Stimulated activated CD8-positive, alpha-beta memory T cell treated with anti-CD3 and anti-CD28 coated beads, Interleukin-7, amount 100 ng/mL, for 48 hours (primary cell): ENCODE measurements around the gene CHD5.

Experiments
- DNase-seq, 2 donors: peaks; one replicate each; pipeline ENCODE4 v3.0.0-alpha.2; 2020; ENCODE audit warnings: low read depth in 1 of 2; ENCODE audit errors: extremely low read depth in 1 of 2

Gene CHD5

DNA sequence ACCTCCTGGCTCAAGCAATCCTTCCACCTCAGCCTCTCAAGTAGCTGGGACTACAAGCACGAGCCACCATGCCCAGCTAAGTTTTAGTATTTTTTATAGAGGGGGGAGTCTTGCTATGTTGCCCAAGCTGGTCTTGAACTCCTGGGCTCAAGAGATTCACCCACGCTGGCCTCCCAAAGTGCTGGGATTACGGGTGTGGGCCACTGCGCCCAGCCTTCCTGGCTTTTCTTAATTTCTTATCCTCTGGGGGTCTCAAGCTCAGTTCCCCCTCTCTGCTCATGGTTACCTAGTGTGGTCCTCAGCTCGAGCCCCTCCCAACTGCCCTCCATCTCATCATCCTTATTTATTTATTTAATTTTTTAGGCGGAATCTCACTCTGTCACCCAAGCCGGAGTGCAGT is 22.1 kb upstream of the CHD5 start:
- no peak for DNase-seq

DNA sequence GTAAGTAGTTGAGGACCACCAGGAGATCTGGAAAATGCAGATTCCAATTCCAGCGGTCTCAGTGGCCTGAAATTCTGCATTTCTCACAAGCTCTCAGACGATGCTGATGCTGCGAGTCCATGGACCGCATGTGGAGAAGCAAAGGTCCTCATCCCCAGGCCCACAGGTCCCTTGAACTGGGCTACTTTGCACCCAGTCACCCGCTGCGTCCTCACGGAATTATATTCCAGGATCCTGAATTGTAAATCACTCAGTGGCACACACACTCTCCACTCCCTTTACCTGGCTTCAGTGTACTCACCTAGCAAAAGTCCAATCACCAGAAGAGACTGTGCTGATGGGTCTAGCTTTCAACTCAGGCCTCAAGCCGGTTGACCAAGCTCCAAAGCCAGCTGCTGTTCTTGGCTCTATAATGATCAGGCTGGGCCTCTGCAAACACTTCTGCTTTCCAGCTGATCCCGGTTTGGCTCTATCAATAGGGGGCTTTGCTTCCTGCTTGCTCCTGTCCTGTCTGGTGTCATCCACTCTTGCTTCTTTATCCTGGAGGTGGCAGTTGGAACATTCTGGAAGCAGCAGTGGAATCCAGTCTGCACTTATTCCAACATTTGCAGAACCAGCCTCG is 20.2 kb upstream of the CHD5 start:
- DNase-seq = no peak

DNA sequence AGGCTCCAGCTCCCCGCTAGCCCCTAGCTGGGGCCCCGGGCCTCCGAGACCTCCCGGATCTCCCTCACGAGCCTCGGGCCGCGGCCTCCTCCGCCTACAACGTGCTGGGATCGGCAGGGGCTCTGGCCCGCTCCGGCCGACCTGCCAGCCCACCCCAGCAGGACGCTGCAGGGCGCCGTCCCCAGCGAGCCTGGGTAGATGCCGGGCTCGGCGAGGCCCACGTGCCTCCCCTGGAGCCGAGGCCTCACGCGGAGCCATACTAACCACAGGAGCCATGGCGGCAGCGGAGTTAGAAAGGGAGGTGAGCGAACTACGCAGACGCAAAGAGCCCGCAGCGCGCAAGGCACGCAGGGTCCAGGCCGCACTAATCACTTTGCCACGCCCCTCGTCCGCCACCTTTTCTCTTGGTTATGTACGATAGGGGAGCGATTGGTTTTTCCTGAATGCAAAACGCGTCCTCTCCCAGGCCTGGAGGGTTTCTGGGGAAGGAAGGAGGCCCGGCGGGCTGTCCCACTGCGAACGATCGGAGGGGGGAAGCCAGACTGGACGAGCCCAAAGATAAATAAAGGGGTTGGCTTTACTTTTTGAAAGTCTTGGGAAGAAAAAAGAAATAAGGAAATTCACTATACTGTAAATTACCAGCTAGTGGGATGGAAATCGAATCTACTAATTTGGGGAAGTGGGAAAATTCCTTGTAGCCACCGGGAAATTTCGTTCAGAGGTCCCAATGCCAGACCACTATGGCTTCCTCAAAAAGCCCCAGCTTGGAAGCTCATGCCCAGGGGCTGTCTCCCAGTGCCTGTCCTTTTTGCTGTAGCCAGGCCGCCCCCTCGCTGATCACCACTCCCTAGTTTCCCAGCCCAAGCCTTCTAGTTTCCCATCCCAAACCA is 19.4 kb upstream of the CHD5 start, which contains the start of gene RPL22:
Gene RPL22, minus strand, starts transcription at position 298 of the 890 bp plus-strand sequence. Its CDS starts 22 bp downstream, at position 276.
- DNase-seq = peak; percentile 90 to 99

DNA sequence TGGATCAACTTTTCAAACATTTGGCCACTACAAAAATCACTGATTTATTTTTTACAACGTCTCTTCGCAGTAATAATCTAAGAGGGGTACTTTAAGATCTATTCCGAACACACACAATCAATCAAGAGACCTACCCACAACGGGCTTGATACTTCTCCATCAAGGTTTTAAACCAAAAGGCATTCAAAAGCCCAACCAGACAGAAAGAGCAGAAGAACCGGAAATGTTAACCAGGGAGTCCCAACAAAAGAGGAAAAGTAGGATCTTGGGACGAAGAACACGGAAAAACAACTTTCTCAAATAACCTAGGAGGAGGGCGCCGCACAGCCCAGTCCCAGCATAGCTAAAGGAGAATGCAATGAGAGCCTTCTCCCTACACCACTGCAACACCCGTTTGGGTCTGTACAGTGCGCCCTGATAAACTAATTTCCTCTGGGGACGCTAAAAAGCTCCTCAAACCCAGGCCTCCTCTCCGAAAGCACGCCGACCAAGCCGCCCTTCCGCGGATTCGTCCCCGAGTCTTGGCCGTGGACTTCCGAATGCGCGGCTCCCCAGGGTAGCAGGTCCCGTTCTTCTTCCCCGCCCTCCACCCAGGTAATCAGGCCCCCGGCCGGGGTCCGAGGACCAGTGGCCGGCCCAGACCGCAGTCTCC is 18.7 kb upstream of the CHD5 start:
- no peak for DNase-seq

DNA sequence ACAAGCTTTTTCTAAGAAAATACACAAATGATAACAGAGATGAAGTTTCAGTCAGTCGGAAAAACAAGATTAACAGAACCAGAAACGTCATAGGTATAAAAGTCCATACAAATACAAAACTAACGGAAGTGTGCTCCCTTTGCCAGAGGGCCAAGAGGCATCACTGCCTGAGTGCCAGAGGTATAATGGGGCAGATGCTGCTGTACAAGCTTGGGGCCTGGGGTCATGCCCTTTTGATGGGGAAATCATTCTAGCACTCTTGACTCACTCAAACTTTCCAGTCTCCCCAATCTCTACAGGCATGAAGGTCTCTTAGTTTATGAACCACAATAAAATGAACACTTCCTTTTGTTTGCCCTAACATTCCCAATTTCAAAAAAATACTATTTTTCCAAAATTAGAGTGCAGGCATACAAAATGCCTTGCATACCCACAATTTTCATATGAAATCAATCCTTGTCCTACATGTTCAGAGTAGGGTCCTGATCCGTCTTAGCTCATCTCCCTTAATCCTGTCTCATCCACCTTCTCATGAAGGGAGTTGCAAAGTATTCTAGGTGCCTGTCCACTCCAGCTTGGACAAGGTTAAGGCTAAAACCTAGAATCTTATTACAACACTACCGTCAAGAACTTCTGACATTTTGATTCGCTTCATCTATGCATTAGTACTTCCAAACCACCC is 17.8 kb upstream of the CHD5 start:
- no peak for DNase-seq

DNA sequence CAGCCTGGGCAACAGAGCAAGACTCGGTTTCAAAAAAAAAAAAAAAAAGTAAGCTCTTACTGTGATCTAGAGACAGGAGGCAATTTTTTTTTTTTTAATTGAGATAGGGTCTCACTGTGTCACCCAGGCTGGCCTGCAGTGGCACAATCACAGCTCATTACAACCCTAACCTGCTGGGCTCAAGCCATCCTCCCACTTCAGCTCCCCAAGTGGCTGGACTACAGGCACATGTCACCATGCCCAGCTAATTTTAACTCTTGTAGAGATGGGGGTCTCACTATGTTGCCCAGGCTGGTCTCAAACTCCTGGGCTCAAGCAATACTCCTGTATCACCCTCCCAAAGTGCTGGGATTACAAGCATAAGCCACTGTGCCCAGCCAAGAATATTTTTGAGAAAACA is 11.8 kb upstream of the CHD5 start:
- DNase-seq = no peak

DNA sequence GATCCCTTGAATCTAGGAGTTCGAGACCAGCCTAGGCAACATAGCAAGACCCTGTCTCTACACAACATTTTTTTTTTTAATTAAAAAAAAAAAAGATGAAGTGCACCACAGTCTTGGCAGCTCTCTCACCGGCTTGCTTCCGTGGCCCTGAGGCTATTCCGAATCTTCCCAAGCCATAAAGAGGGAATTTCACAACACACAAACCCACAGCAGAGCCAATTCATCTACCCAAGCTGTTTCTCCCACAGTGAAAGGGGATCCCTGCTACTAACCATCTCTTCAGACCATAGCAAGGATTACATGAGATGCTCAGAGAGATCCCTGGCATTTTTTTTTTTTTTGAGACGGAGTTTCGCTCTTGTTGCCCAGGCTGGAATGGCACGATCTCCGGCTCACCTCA is 8.3 kb upstream of the CHD5 start:
- no peak for DNase-seq

DNA sequence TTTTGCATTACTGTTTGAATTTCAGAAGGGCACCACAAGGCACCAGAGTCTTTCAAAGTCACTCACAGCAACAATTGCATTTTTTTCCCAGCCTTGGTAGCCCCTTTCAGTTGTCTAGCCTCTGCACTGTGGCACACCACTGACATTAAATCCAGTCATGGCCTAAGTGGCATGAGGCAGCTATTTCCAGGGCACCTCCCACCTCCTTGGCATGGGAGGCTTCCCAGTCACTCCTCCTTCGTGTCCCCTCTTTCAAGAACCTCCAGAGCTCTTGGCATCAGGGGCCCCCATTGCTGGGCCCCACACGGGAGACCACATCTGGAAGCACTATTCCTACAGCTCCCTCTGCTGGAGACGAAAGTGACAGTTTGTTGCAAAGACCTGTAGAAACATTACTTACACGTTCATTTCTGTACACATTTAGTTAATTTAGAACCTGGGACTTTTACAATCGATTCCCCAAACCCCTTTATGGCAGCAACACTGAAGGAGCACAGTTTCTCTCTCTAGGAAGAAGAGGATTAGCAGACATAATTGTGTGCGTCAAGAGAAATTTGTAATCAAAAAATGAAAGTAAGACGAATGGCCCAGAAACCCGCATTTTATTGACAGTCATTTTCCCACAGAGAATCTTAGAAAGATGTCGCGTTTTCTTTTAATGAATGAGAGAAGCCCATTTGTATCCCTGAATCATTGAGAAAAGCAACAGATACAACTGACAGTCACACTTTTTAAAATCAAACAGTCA is 5.7 kb upstream of the CHD5 start:
- no peak for DNase-seq

DNA sequence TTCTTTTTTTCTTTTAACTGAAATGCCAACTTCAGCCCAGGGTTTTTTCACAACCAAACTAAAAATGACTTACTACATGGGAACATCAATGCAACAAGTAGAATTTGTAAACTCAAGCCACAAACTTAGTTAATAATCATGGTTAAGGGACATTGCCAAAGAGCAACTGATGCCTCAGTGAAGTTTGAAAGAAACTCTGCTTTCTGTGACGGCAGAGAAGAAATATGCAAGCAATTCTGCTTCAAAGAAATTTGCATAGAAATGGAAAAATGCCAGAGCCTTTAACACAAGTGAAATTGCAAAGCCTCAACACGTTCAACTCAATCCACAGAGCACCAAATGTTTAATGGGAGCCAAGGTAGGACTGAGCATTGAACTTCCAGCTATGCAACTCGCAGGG is 5.0 kb upstream of the CHD5 start:
- no peak for DNase-seq

DNA sequence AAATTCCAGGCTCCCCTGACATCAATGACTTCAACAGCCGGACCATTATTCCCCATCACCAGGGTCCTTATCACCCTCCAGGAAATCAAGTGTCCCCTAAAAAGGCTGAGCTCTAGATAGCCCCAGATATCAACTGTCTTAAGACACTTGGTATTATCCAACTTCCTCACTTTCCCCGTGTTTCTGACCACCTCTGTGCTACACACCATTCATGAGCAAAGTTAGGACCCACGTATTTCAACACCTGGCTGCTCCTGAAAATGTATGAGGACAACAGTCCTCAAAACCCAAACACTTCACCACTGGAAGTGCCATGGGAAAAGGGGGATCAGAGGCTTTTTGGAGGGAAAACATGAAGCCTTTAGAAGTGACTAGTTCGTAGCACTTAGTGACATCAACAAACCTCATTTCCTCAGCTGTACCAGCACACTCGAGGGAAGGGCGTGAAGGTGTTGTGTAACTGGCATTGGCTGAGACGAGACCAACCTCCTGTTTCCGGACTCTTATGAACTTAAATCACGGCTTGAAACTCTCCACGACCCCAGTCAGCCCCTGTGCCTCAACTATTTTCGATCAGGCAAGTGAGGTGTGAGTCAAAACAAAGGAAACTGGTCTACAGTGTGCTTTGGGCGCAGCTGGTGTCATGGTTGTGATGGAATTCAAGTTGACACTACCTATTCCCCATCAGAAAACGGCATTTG is 4.1 kb upstream of the CHD5 start:
- DNase-seq = no peak

DNA sequence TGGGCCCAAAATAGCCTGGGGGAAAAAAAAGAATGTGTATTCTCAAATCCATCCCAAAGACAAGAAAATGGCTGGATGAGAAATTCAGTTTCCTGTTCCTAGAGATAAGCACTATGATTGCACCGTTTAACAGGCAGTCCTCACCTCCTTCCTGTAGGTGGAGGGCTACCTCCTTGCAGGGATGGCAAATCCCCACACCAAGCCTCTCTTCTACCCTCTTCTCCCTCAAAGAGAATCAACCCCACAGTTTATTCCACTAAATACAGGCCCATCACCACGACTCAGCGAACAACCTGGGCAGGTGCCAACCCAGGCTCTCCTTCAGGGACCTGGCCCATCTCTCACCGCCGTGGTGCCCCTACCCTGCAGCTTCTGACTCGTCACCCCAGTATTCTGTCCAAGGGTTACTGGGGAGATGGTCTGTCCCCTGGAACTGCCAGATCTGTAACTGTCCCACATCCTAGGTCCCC is 3.4 kb upstream of the CHD5 start:
- DNase-seq = no peak

DNA sequence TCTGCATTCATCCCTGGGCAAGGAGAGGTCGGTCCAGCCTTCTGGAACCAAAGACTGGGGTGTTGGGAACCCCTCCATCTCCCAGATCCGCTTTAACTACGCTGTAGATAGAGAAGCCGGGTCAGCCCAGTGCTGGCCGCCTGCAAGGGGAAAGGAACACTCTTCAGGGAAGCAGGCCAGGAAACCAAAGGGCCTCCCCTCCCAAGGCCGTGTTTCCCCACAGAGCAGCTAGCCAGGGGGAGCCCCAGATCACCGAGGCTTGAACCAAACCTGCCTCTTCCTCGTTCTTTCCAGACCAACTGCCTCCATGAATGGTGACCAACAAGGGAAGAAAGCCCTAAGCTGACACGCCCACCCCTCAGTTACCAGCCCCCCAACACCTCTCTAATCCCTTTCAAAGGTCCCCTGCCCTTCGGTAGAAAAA is 1.2 kb upstream of the CHD5 start:
- no peak for DNase-seq

DNA sequence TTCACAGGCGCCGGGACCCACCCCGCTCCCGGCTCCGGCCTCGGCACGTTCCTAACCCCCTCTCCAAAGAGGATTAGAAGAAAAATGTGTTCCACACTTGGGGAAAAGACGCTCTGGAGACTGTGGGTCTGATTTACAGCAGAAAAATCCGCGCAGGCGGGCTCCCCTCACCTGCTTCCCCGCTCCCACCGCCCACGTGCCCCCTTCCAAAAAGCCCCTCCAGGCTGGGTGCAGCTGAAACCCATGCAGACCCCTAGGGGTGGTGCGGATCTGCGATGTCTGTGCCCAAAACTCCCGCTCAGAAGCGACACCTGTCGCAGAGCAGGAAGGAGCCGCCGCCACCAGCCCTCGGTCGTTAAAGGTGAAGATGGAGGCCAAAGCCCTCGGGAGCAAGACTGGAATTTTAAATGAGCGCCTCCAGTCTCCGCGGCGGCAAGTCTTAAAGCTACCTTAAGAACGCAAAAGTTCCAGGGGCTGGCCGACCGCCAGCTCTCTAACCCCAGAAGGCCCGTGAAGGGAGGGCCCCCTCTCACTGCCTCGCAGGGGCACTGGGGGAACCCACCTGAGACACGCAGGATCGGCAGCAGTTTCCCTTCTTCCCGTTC is 688 bp upstream of the CHD5 start:
- no peak for DNase-seq

DNA sequence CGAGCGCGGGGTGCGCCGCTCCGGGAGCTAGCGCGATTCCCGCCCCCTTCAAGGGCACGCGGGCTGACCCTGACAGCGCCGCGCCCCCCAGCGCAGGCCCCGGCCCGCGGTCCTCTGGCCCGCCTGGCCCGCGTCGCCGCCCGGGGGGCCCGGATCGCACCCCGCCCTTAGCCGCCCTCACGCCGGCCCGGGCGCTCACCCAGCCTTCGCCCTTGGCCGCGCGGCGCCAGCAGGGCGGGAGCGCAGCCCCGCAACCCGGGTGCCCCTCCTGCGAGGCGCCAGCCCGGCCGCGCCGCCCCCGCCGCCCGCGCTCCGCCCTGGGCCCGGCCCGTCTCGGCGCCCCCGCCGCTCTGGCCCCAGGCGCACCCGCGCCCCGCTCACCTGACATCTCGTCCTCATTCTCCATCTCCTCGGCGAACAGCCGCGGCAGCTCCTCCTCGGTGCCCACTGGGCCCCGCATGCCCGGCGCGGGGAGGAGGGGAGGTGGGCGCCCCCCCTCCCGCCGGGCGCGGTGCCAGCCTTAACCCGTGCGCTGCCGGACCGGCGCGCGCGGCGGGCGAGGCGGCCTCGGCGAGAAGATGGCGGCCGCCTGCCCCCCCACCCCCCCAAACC is 451 bp downstream of the CHD5 start:
- DNase-seq = no peak

DNA sequence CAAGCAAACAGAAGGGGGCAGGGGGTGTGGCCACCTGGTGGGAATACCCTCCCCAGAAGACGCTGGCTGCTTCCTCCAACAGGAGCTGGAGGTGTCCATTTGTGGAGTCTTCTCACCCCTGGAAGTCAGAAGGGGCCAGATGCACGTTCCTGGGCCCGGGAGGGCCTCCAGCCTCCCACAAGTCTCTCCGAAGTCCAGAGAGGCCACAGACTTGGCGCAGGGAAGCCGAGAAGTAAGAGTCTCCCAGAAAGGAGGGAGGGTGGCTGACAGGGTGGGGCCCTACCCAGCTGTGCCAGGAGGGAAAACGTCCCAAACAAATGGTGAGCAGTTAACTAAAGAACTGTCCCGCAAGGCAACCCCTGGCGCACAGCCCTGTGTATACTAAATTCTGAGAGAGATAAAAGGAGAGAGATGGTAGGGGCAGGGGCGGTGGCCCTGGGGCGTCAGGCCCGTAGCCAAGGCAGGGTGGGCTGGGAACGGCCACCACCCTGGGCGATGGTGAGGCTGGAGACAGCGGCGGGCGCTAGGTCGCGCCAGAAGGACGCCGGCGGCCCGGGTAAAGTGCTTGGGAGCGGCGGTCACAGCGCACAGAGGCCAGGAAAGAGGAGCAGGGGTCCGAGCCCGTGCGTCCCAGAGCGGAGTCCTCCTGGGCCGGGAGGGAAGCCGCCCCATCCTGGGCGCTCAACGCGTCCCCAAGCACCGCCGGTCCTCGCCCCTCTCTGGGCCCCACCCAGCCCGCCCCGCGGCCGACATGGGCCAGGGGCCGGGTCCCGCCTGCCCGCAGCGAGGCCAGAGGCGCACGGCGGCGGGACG is 1.2 kb downstream of the CHD5 start:
- no peak for DNase-seq

DNA sequence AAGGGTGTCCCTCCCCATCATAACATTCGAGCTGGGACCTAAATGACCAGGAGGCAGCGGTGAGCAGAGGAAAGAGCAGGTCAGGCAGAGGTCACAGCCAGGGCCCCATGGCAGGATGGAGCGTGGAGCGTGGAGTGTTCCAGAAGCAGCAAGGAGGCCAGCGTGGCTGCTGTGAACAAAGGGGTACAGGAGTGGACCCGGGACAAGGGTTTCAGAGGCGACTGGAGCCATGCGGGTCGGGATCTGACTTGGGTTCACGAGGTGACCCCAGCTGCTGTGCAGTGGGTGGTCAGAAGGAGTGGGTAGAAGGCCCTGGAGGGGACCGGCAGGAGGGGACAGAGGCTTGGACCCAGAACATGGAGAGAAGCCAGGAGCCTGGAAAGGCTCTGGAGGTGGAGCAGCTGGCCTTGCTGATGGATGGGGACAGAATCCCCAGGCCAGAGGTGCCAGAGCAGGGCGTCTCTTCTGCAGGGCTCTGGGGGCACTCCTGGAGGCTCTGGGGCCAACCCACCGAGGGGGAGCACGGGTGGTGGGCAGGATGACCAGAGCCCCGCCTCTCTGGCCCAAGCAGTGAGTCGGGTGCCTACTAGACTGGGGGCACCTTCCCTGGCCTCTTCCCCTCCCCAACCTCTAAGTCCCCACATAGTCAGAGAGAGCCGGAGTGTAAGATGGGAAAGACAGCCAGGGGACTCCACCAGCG is 2.3 kb downstream of the CHD5 start:
- DNase-seq = no peak

DNA sequence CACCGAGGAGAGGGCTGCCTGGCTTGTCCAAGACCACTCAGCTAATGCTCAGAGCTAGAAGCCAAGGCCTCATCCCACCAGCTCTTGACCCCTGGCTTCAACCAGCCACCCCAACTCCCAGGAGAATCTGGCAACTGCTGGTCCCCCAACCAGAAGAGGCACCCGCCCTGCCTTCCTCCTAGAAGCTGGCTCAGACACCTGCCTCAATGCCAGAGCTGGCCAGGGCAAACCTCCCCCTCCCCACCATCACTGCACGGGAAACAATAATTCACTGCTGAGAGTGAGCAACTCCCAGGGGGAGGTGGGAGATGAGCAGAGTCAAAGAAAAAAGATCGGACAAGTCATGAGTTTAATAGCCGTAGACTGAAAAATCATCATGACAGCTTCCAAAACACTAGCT is 3.3 kb downstream of the CHD5 start:
- DNase-seq = no peak

DNA sequence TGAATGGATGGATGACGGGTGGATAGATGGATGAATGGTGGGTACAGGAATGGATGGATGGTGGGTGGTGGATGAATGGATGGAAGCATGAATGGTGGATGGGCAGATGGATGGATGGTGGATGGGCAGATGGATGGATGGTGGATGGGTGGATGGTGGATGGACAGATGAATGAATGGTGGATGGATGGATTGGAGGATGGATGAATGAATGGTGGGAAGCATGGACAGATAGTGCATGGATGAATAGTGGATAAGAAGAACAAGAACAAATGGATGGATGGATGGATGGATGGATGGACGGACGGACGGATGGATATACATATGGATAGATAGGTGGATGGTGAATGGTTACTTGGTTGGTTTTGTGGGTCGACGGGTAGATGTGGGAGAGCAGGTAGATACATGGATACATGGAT is 4.7 kb downstream of the CHD5 start:
- DNase-seq = no peak
